PC-9 (cell line): Measurements from ENCODE around the gene GRIP2. TPM values are rescaled to one million over a fixed set of nuclear protein-coding genes. Genes with fewer than 3 reads are reported as not detected.

Source experiments
- BruUV-seq: library from RNA; stranded (reverse); fragments of 400-500 nt; replicated peaks from 2 replicates; lab custom pipeline; 2021; lab: Mats Ljungman, UMichigan
- CTCF ChIA-PET: fragments of 300-600 bp; sonication (Branson Sonifier 250); formaldehyde crosslinking; loops from one replicate; lab custom pipeline; 2022; ENCODE audit warnings: antibody characterized with exemption; lab: Charles Lee
- POLR2A ChIA-PET: fragments of 300-600 bp; sonication (Branson Sonifier 250); formaldehyde crosslinking; loops from one replicate; lab custom pipeline; 2022; ENCODE audit warnings: antibody characterized with exemption; ENCODE audit not compliant: unreplicated experiment; lab: Charles Lee
- DNase-seq, 2 experiments: peaks; one replicate each; pipeline versions ENCODE4 v3.0.0 to v3.0.0-alpha.2; 2015 to 2022; ENCODE audit warnings: mixed read lengths in 1 of 2
- H2AFZ ChIP-seq: fragments of 200-600 bp; sonication (generic); 2 replicates; pipeline ENCODE4 v1.8.1; 2017; ENCODE audit warnings: antibody characterized with exemption
- H3F3A ChIP-seq: fragments of 200-600 bp; sonication (generic); 2 replicates; pipeline ENCODE4 v1.8.1; 2017; ENCODE audit warnings: antibody characterized with exemption, mild to moderate bottlenecking, low read depth; ENCODE audit not compliant: insufficient read depth
- H3K27ac ChIP-seq: fragments of 200-600 bp; sonication (generic); 2 replicates; pipeline ENCODE4 v1.6.1; 2016; ENCODE audit warnings: mixed run types
- H3K27me3 ChIP-seq: fragments of 200-600 bp; sonication (generic); 2 replicates; pipeline ENCODE4 v1.6.1; 2016; ENCODE audit warnings: low read depth, mixed run types; ENCODE audit not compliant: insufficient read depth
- H3K36me3 ChIP-seq: fragments of 200-600 bp; sonication (generic); 2 replicates; pipeline ENCODE4 v1.6.1; 2016; ENCODE audit warnings: low read depth, mixed run types
- H3K4me1 ChIP-seq: fragments of 200-600 bp; sonication (generic); replicated peaks from 2 replicates; pipeline ENCODE4 v1.6.1; 2016; ENCODE audit warnings: mixed run types; ENCODE audit not compliant: insufficient read depth
- H3K4me2 ChIP-seq: fragments of 200-600 bp; sonication (generic); 2 replicates; pipeline ENCODE4 v1.6.1; 2017; ENCODE audit warnings: mixed run types
- H3K4me3 ChIP-seq: fragments of 200-600 bp; sonication (generic); 2 replicates; pipeline ENCODE4 v1.6.1; 2016; ENCODE audit warnings: mixed run types
- H3K79me2 ChIP-seq: fragments of 200-600 bp; sonication (generic); 2 replicates; pipeline ENCODE4 v1.6.1; 2017; ENCODE audit warnings: low read depth, mixed run types
- H3K9me2 ChIP-seq: fragments of 200-600 bp; sonication (generic); 2 replicates; pipeline ENCODE4 v1.8.1; 2017; ENCODE audit warnings: mild to moderate bottlenecking; ENCODE audit not compliant: insufficient read depth
- H3K9me3 ChIP-seq: fragments of 200-600 bp; sonication (generic); 2 replicates; pipeline ENCODE4 v1.8.1; 2016; ENCODE audit warnings: low read depth; ENCODE audit not compliant: insufficient read depth
- H4K20me1 ChIP-seq: fragments of 200-600 bp; sonication (generic); 2 replicates; pipeline ENCODE4 v1.8.1; 2017; ENCODE audit not compliant: insufficient read depth
- EZH2 ChIP-seq: fragments of 200-600 bp; sonication (generic); IDR thresholded peaks from 2 replicates; pipeline ENCODE4 v1.8.0; 2017; ENCODE audit warnings: antibody characterized with exemption, low read depth
- intact Hi-C: fragments of 100-400 bp; cut with micrococcal nuclease; formaldehyde crosslinking; loops from one replicate; pipeline ENCODE4 v1.10.0; 2022; ENCODE audit not compliant: unreplicated experiment
- total RNA-seq: library from RNA; stranded (reverse); gene quantifications from 2 replicates; pipeline ENCODE4 v1.2.3, GENCODE V29; 2021
- TF ChIP-seq, protein P1 (sequence below): fragments of 200-600 bp; sonication (generic); conservative IDR thresholded peaks from 2 replicates; pipeline ENCODE4 v1.6.1; 2017; ENCODE audit warnings: mixed run types, antibody characterized with exemption, mild to moderate bottlenecking, moderate library complexity

The GRIP2 gene
- total RNA-seq, 1 experiment from 2014 or later = not detected

DNA sequence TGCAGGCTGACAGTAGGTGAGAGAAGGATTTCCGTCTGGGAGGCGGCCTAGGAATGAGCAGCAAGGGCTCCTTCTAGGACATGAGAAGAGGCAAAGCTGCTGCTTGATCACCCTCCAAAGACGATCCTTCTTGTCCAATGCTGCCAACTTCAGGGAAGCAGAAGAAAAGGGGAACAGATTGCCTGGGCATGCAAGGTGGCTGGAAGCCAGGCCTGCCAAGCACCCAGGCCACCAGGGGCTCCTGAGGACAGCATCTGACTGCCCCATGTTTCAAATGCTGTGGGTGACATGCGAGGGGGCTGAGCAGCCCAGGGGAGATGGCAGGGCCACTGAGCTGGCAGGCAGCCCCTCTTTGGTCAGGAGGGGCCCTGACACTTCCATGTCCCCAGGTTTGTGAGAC, 3.3 kb upstream of the GRIP2 start:
- Histone ChIP-seq H3K4me3 (no peak overlapping the region), H3K9me3 (no peaks in the 10 kb centered on the region), H3K9me2 (no peaks in the 10 kb centered on the region), H4K20me1 (no peaks in the 10 kb centered on the region), H3K27ac (no peak overlapping the region), H3K4me2 (no peak overlapping the region), H3K27me3 (peaks cover 44% of the 10 kb centered on the region), H3K79me2 (no peaks in the 10 kb centered on the region), H3K4me1 (no peaks in the 10 kb centered on the region), H3F3A (no peaks in the 10 kb centered on the region), H3K36me3 (no peaks in the 10 kb centered on the region), H2AFZ (no peak overlapping the region)
- no peak for DNase-seq
- ChIA-PET POLR2A (no interaction called here), CTCF (no interaction called here)
- TF ChIP-seq, protein P1, sequence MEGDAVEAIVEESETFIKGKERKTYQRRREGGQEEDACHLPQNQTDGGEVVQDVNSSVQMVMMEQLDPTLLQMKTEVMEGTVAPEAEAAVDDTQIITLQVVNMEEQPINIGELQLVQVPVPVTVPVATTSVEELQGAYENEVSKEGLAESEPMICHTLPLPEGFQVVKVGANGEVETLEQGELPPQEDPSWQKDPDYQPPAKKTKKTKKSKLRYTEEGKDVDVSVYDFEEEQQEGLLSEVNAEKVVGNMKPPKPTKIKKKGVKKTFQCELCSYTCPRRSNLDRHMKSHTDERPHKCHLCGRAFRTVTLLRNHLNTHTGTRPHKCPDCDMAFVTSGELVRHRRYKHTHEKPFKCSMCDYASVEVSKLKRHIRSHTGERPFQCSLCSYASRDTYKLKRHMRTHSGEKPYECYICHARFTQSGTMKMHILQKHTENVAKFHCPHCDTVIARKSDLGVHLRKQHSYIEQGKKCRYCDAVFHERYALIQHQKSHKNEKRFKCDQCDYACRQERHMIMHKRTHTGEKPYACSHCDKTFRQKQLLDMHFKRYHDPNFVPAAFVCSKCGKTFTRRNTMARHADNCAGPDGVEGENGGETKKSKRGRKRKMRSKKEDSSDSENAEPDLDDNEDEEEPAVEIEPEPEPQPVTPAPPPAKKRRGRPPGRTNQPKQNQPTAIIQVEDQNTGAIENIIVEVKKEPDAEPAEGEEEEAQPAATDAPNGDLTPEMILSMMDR = no peak
- TF ChIP-seq EZH2 = no peak
- intact Hi-C loops = no loop called here
- BruUV-seq = no TSS peak

DNA sequence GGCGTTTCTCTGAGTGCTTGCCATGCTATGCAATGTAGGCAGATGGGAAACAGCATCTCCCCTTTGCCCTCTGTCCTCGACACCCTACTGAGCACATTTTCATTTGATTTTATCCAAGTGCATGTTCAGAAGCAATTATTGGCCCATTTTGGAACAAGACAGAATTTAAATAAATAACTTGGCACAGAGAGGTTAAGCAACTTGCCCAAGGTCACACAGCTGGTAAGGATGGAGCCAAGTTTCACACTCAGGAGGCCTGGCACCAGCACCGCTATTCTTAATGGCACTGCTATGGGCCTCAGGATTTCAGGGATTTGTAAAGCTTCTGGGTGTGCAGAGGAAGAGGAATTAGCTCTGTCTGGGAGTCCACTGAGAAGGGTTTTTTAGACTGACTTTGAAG, 2.5 kb upstream of the GRIP2 start:
- Histone ChIP-seq H3K79me2 (no peaks in the 10 kb centered on the region), H2AFZ (no peak overlapping the region), H3K36me3 (no peaks in the 10 kb centered on the region), H3K4me2 (no peak overlapping the region), H3K27me3 (peaks cover 36% of the 10 kb centered on the region), H4K20me1 (no peaks in the 10 kb centered on the region), H3F3A (no peaks in the 10 kb centered on the region), H3K4me1 (no peaks in the 10 kb centered on the region), H3K9me3 (no peaks in the 10 kb centered on the region), H3K9me2 (no peaks in the 10 kb centered on the region), H3K4me3 (no peak overlapping the region), H3K27ac (no peak overlapping the region)
- no peak for DNase-seq
- ChIA-PET POLR2A (interaction anchor here (0.6 kb wide), 1 partner anchor 79 kb away, joined by 3 read pairs; no protein-coding TSS in a partner anchor), CTCF (no interaction called here)
- no peak for TF ChIP-seq EZH2
- TF ChIP-seq, protein P1 = no peak
- intact Hi-C loops = no loop called here
- BruUV-seq = no TSS peak

DNA sequence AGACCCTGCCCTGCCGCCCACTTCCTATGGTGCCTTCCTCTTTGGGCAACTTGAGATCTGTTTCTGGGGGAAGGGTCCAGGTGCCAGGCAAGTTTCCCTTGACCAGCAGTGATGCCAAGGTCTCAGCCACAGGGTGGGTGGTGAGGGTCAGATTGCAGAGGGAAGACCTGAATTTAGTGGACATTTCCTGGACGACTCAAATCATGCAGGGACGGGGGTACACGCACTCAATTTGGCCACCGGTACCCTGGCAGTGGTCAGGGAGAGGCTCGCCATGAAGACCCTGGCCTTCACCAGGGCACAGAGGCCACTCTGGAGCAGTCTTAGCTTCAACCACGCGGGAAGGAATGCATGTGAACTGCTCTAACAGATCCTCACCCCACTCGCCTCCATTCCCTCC, 1.5 kb upstream of the GRIP2 start:
- CTCF ChIA-PET = no interaction called here
- Histone ChIP-seq H3K27ac (no peak overlapping the region), H3K36me3 (no peaks in the 10 kb centered on the region), H2AFZ (no peak overlapping the region), H3K4me1 (no peaks in the 10 kb centered on the region), H3K79me2 (no peaks in the 10 kb centered on the region), H3K9me3 (no peaks in the 10 kb centered on the region), H3K27me3 (peaks cover 31% of the 10 kb centered on the region), H4K20me1 (no peaks in the 10 kb centered on the region), H3K4me2 (no peak overlapping the region), H3F3A (no peaks in the 10 kb centered on the region), H3K9me2 (no peaks in the 10 kb centered on the region), H3K4me3 (no peak overlapping the region)
- TF ChIP-seq, protein P1 = no peak
- no peak for TF ChIP-seq EZH2
- POLR2A ChIA-PET = no interaction called here
- intact Hi-C loops = no loop called here
- BruUV-seq = no TSS peak
- DNase-seq = no peak
